HEK293T (cell line): ENCODE data around the gene HSPA14.

ENCODE experiments used
- ARNT ChIP-seq: fragments of 450-650 bp; IDR thresholded peaks from 2 replicates; pipeline ENCODE4 v1.6.1; 2017; ENCODE audit warnings: mild to moderate bottlenecking
- FOXA1 ChIP-seq: fragments of 450-650 bp; IDR thresholded peaks from 2 replicates; pipeline ENCODE4 v1.6.1; 2016; ENCODE audit warnings: mild to moderate bottlenecking
- FOXK2 ChIP-seq: fragments of 450-650 bp; IDR thresholded peaks from 2 replicates; pipeline ENCODE4 v1.6.1; 2016; ENCODE audit warnings: mild to moderate bottlenecking
- SUZ12 ChIP-seq: fragments of 450-650 bp; IDR thresholded peaks from 2 replicates; pipeline ENCODE4 v1.6.1; 2016; ENCODE audit warnings: mild to moderate bottlenecking

- TF ChIP-seq FOXK2 (no peak), ARNT (no peak), SUZ12 (no peak), FOXA1 (no peak)
These were observed 15.0 kb upstream of the HSPA14 start for GRCh38 chr10:14822879-14823755.
